Trophoblast cell (in vitro differentiated cells and primary cell): Measurements from ENCODE around the gene CORO2B.

Source experiments
- DNase-seq, 2 donors: peaks; one replicate each; pipeline ENCODE4 v3.0.0-alpha.2; 2016
- H2AFZ ChIP-seq: 2 replicates; pipeline ENCODE4 v1.6.1; 2013; ENCODE audit warnings: low read length, moderate library complexity, mild to moderate bottlenecking; ENCODE audit not compliant: insufficient read depth, poor library complexity
- H2AK5ac ChIP-seq: 2 replicates; pipeline ENCODE4 v1.6.1; 2013; ENCODE audit warnings: mild to moderate bottlenecking, low read length
- H2BK120ac ChIP-seq: 2 replicates; pipeline ENCODE4 v1.6.1; 2013; ENCODE audit warnings: low read length, mild to moderate bottlenecking, moderate library complexity; ENCODE audit not compliant: insufficient read depth, poor library complexity
- H2BK12ac ChIP-seq: 2 replicates; pipeline ENCODE4 v1.6.1; 2013; ENCODE audit warnings: mild to moderate bottlenecking, low read length, moderate library complexity
- H2BK5ac ChIP-seq: 2 replicates; pipeline ENCODE4 v1.6.1; 2013; ENCODE audit warnings: low read length, low read depth, moderate library complexity, mild to moderate bottlenecking; ENCODE audit not compliant: poor library complexity
- H3K14ac ChIP-seq: 2 replicates; pipeline ENCODE4 v1.6.1; 2013; ENCODE audit warnings: mild to moderate bottlenecking, low read length
- H3K18ac ChIP-seq: 2 replicates; pipeline ENCODE4 v1.6.1; 2013; ENCODE audit warnings: mild to moderate bottlenecking, low read length
- H3K23ac ChIP-seq: 2 replicates; pipeline ENCODE4 v1.6.1; 2013; ENCODE audit warnings: low read length
- H3K27ac ChIP-seq: 2 replicates; pipeline ENCODE4 v1.5.1; 2013; ENCODE audit warnings: low read depth, mild to moderate bottlenecking, inconsistent platforms, low read length, moderate library complexity
- H3K27me3 ChIP-seq: 2 replicates; pipeline ENCODE4 v1.6.1; 2013; ENCODE audit warnings: inconsistent platforms, mild to moderate bottlenecking, low read length, moderate library complexity; ENCODE audit not compliant: insufficient read depth
- H3K36me3 ChIP-seq, 2 experiments: 1 replicate in 1 of 2; 2 replicates in 1 of 2; pipeline ENCODE4 v1.6.1; 2013; ENCODE audit warnings: low read length in 2 of 2, mild to moderate bottlenecking in 2 of 2, moderate library complexity in 1 of 2; ENCODE audit not compliant: insufficient read depth in 2 of 2, control insufficient read depth in 1 of 2
- H3K4ac ChIP-seq: 2 replicates; pipeline ENCODE4 v1.6.1; 2013; ENCODE audit warnings: low read depth, mild to moderate bottlenecking, low read length, moderate library complexity
- H3K4me1 ChIP-seq, 2 experiments: 1 replicate in 1 of 2; 2 replicates in 1 of 2; pipeline ENCODE4 v1.6.1; 2013; ENCODE audit warnings: low read length in 2 of 2, mild to moderate bottlenecking in 2 of 2, moderate library complexity in 1 of 2; ENCODE audit not compliant: insufficient read depth in 2 of 2, control insufficient read depth in 1 of 2
- H3K4me2 ChIP-seq: 2 replicates; pipeline ENCODE4 v1.6.1; 2013; ENCODE audit warnings: inconsistent platforms, mild to moderate bottlenecking, low read length, moderate library complexity
- H3K4me3 ChIP-seq: 2 replicates; pipeline ENCODE4 v1.5.1; 2013; ENCODE audit warnings: mild to moderate bottlenecking, low read depth, low read length, inconsistent platforms
- H3K79me1 ChIP-seq: one replicate; pipeline ENCODE4 v1.6.1; 2013; ENCODE audit warnings: low read length
- H3K79me2 ChIP-seq: 2 replicates; pipeline ENCODE4 v1.6.1; 2013; ENCODE audit warnings: low read length, mild to moderate bottlenecking; ENCODE audit not compliant: control insufficient read depth, insufficient read depth, poor library complexity
- H3K9ac ChIP-seq: 2 replicates; pipeline ENCODE4 v1.6.1; 2013; ENCODE audit warnings: mild to moderate bottlenecking, low read length
- H3K9me3 ChIP-seq: 2 replicates; pipeline ENCODE4 v1.6.1; 2013; ENCODE audit warnings: low read depth, mild to moderate bottlenecking, control low read depth, inconsistent platforms, low read length; ENCODE audit not compliant: insufficient read depth
- H4K12ac ChIP-seq: 2 replicates; pipeline ENCODE4 v1.6.1; 2013; ENCODE audit warnings: low read depth, mild to moderate bottlenecking, low read length, moderate library complexity
- H4K8ac ChIP-seq: 2 replicates; pipeline ENCODE4 v1.6.1; 2013; ENCODE audit warnings: low read depth, mild to moderate bottlenecking, low read length, moderate library complexity
- H4K91ac ChIP-seq: one replicate; pipeline ENCODE4 v1.6.1; 2013; ENCODE audit warnings: low read depth, mild to moderate bottlenecking, low read length, moderate library complexity
- WGBS: extraction: QIAGEN DNeasy Blood & Tissue Kit; methylation state at CpG from one replicate; pipeline ENCODE4 v1.1.7; 2013; ENCODE audit warnings: missing lambda C conversion rate; ENCODE audit not compliant: insufficient read length, insufficient coverage; ENCODE audit errors: extremely low coverage; 5-methylcytosine and 5-hydroxymethylcytosine counted together

The CORO2B gene

GRCh38 chr15:68634531-68634930, 55.7 kb downstream of the CORO2B start:
- WGBS, result no CpG with 5 or more reads among the region's 6 CpGs

GRCh38 chr15:68635141-68635540, 56.3 kb downstream of the CORO2B start:
- Histone ChIP-seq H3K4me1 (peaks cover 0 to 4% of the 10 kb centered on the region in 2 experiments), H3K9me3 (no peaks in the 10 kb centered on the region), H3K9ac (no peak overlapping the region), H3K27ac (no peak overlapping the region), H3K79me1 (no peaks in the 10 kb centered on the region), H3K27me3 (no peaks in the 10 kb centered on the region), H2AK5ac (no peak overlapping the region), H3K36me3 (no peaks in the 10 kb centered on the region), H2BK12ac (no peak overlapping the region), H4K8ac (no peak overlapping the region), H3K79me2 (no peaks in the 10 kb centered on the region), H2BK120ac (no peak overlapping the region), H3K18ac (no peak overlapping the region), H3K4me2 (no peak overlapping the region), H3K4ac (no peak overlapping the region), H3K4me3 (no peak overlapping the region), H4K91ac (no peak overlapping the region), H3K14ac (no peak overlapping the region), H2AFZ (no peak overlapping the region), H3K23ac (no peak overlapping the region), H4K12ac (no peak overlapping the region), H2BK5ac (no peak overlapping the region)
- no peak for DNase-seq
- WGBS, result no CpG with 5 or more reads among the region's 2 CpGs

More at GRCh38 chr15:68634531-68634930, 55.7 kb downstream of the CORO2B start:
- Histone ChIP-seq H3K4me2 (no peak overlapping the region), H3K9ac (no peak overlapping the region), H4K91ac (no peak overlapping the region), H3K79me2 (no peaks in the 10 kb centered on the region), H3K27ac (no peak overlapping the region), H3K4ac (no peak overlapping the region), H2AFZ (no peak overlapping the region), H2BK120ac (no peak overlapping the region), H3K36me3 (no peaks in the 10 kb centered on the region), H3K23ac (no peak overlapping the region), H3K79me1 (no peaks in the 10 kb centered on the region), H3K4me1 (peaks cover 0 to 4% of the 10 kb centered on the region in 2 experiments), H2BK5ac (no peak overlapping the region), H2BK12ac (no peak overlapping the region), H3K4me3 (no peak overlapping the region), H4K12ac (no peak overlapping the region), H3K18ac (no peak overlapping the region), H3K14ac (no peak overlapping the region), H3K27me3 (no peaks in the 10 kb centered on the region), H2AK5ac (no peak overlapping the region), H4K8ac (no peak overlapping the region), H3K9me3 (no peaks in the 10 kb centered on the region)
- DNase-seq, result no peak

- Histone ChIP-seq H3K9ac (no peak overlapping the region), H3K4ac (no peak overlapping the region), H3K4me3 (no peak overlapping the region), H3K4me2 (no peak overlapping the region), H3K79me2 (no peaks in the 10 kb centered on the region), H3K4me1 (peaks cover 6 to 10% of the 10 kb centered on the region in 2 experiments), H2BK5ac (no peak overlapping the region), H3K18ac (no peak overlapping the region), H3K9me3 (no peaks in the 10 kb centered on the region), H4K8ac (no peak overlapping the region), H3K27me3 (no peaks in the 10 kb centered on the region), H2AK5ac (no peak overlapping the region), H2BK12ac (no peak overlapping the region), H3K36me3 (no peaks in the 10 kb centered on the region), H4K12ac (no peak overlapping the region), H2AFZ (no peak overlapping the region), H3K23ac (no peak overlapping the region), H3K27ac (no peak overlapping the region), H4K91ac (no peak overlapping the region), H2BK120ac (no peak overlapping the region), H3K14ac (no peak overlapping the region), H3K79me1 (peaks cover 3% of the 10 kb centered on the region)
- no CpG with 5 or more reads among the region's 5 CpGs for WGBS
- DNase-seq, result no peak
Measured at GRCh38 chr15:68636256-68636655, 57.5 kb downstream of the CORO2B start.

GRCh38 chr15:68637767-68638404, 59.1 kb downstream of the CORO2B start:
- H3K36me3 ChIP-seq, result no peaks in the 10 kb centered on the region
- no peak overlapping the region for H4K8ac ChIP-seq
- WGBS, result no CpG with 5 or more reads among the region's 5 CpGs
- no peak overlapping the region for H3K18ac ChIP-seq
- H3K79me1 ChIP-seq, result peaks cover 6% of the 10 kb centered on the region
- H2BK120ac ChIP-seq, result no peak overlapping the region
- no peaks in the 10 kb centered on the region for H3K79me2 ChIP-seq
- no peaks in the 10 kb centered on the region for H3K27me3 ChIP-seq
- DNase-seq, result no peak
- H3K4me3 ChIP-seq, result no peak overlapping the region
- no peak overlapping the region for H3K27ac ChIP-seq
- no peak overlapping the region for H3K9ac ChIP-seq
- H4K12ac ChIP-seq, result no peak overlapping the region
- H2AFZ ChIP-seq, result no peak overlapping the region
- H3K4me2 ChIP-seq, result no peak overlapping the region
- no peak overlapping the region for H3K23ac ChIP-seq
- H3K4ac ChIP-seq, result no peak overlapping the region
- H4K91ac ChIP-seq, result no peak overlapping the region
- H2BK5ac ChIP-seq, result no peak overlapping the region
- H3K4me1 ChIP-seq, result peaks cover 8 to 18% of the 10 kb centered on the region in 2 experiments
- H3K14ac ChIP-seq, result no peak overlapping the region
- H3K9me3 ChIP-seq, result no peaks in the 10 kb centered on the region
- H2BK12ac ChIP-seq, result no peak overlapping the region
- H2AK5ac ChIP-seq, result no peak overlapping the region
